ENCODE results near the gene INPP5K.
"Not testable (repeated sequence)": the region's sequence is repeated elsewhere in the genome, so short reads cannot be mapped to it uniquely, and the experiment has no call there.

Gene INPP5K

GRCh38 chr17:1539811-1540210 lies 23.4 kb upstream of the INPP5K start:
- no peak overlapping the region for H3K4me3 ChIP-seq
- peaks cover 0 to 68% (median 33%) of the 10 kb centered on the region in 11 experiments; a peak in 17 of 22 replicates for H4K20me1 ChIP-seq
- H3K36me3 ChIP-seq = peaks cover 98 to 100% (median 100%) of the 10 kb centered on the region in 11 experiments
- H3K9ac ChIP-seq = 0 out of 22 replicates have a peak overlapping the region, but pooled peaks of 1 of the 11 experiments have one; percentile 5
- no peaks in the 10 kb centered on the region for H3K4me1 ChIP-seq
- TF ChIP-seq Cebpa-rat (IDR thresholded peaks at IDR 0.05) = no peak
- H3K27ac ChIP-seq = no peak overlapping the region
- no peaks in the 10 kb centered on the region for H3K9me3 ChIP-seq (replicated peaks in 1 of 11)
- H3K4me2 ChIP-seq = no peak overlapping the region
- H3K27me3 ChIP-seq = no peaks in the 10 kb centered on the region

- no peak for TF ChIP-seq Cebpa-rat (IDR thresholded peaks at IDR 0.05)
- H3K9ac ChIP-seq = peak overlapping the region in 1 of 11 experiments; percentile 4; a peak in 1 of 22 replicates
- no peaks in the 10 kb centered on the region for H3K9me3 ChIP-seq (replicated peaks in 1 of 11)
- H3K4me2 ChIP-seq = no peak overlapping the region
- no peak overlapping the region for H3K4me3 ChIP-seq
- peaks cover 0 to 66% (median 16%) of the 10 kb centered on the region in 11 experiments; a peak in 14 of 22 replicates for H4K20me1 ChIP-seq
- no peaks in the 10 kb centered on the region for H3K27me3 ChIP-seq
- H3K4me1 ChIP-seq = peaks cover 0 to 22% (median 14%) of the 10 kb centered on the region in 10 experiments; a peak in 14 of 20 replicates
- H3K36me3 ChIP-seq = peaks cover 98 to 100% (median 100%) of the 10 kb centered on the region in 11 experiments
- H3K27ac ChIP-seq = no peak overlapping the region
These were observed 19.3 kb upstream of the INPP5K start for GRCh38 chr17:1535737-1536136.

DNA sequence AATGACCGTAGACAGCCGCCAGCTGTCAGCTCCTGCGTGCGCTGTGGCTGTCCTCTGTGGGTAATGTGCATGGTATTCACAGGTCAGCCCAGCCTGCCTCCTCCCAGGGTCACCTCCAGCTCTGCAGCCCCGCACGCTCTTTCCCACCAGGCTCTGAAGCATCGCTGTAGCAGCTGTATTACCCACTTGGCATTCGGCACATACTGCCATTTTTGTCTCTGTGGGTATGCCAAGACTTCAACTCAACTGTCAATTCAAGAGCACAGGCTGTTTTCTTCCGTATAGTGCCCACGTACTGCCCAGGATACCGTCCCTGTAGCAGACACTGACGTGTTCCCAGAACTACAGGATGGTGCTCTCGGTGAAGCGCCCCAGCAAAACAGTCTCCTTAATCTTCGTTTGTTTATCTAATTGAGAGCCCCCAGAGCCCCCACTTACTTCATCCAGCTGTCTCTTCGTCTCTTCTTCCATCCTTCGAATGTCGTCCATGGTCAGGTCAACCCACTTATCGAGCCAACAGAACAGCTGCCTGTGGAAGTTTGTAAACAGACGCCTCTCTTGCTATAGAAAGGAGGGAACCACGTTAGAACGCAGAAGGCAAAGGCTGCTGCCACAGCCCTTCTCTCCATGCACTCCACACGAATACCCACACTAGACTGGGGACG lies 17.4 kb upstream of the INPP5K start:
- Histone ChIP-seq H3K27me3 (no peaks in the 10 kb centered on the region), H3K9me3 (replicated peaks in 1 of 11) (no peaks in the 10 kb centered on the region), H3K9ac (0 out of 22 replicates have a peak overlapping the region, but pooled peaks of 2 of the 11 experiments have one; percentile 2 to 17), H3K4me3 (no peak overlapping the region), H3K27ac (peak overlapping the region in 3 of 11 experiments; percentile 1 to 26 (median 7); a peak in 3 of 22 replicates), H3K36me3 (peaks cover 97 to 100% (median 99%) of the 10 kb centered on the region in 11 experiments), H4K20me1 (peaks cover 0 to 56% (median 19%) of the 10 kb centered on the region in 11 experiments; a peak in 14 of 22 replicates), H3K4me2 (peak overlapping the region in 2 of 11 experiments; percentile 25 to 55; a peak in 4 of 22 replicates), H3K4me1 (peaks cover 0 to 22% (median 14%) of the 10 kb centered on the region in 10 experiments; a peak in 14 of 20 replicates)
- no peak for TF ChIP-seq Cebpa-rat (IDR thresholded peaks at IDR 0.05)

DNA sequence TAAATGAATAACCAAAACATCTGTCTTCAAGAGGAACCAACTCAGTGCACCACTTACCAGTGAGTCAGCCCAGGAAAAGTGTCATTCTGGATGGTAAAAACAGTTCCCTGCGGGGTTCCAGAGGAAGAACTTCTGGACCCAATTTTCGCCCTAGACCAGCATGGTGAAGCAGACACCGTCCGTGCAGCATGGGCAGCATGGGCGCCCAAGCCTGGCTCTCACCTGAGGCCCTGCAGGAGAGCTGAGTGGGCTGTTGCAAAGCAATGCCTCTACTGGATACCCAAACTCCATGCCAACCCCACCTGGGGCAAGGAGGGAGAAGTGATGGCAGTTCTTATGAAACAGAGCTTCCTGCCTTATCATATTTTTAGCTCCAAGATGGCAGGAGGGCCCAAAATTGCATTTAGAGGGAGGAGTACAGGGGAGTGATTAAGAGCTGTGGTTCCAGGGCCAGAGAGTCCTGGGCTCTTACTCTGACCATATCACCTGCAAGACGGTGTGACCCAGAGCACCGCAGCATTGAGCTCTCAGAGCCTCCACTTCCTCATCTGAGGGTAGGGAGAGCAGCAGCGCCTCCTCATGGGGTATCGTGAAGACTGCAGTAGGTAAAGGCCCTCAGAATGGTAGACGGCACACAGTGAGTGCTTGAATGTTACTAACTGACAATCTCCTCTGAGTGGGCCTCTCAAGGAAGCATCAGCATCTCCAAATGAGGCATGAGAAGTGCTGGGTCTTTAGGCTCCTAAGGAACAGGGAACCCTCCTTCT lies 16.6 kb upstream of the INPP5K start:
- Histone ChIP-seq H3K4me2 (peak overlapping the region in 7 of 11 experiments; percentile 10 to 55 (median 22); a peak in 8 of 22 replicates), H3K4me1 (peaks cover 0 to 22% (median 14%) of the 10 kb centered on the region in 10 experiments; a peak in 14 of 20 replicates), H3K27me3 (no peaks in the 10 kb centered on the region), H3K36me3 (peaks cover 96 to 100% (median 99%) of the 10 kb centered on the region in 11 experiments), H3K9me3 (replicated peaks in 1 of 11) (no peaks in the 10 kb centered on the region), H3K4me3 (no peak overlapping the region), H3K9ac (peak overlapping the region in 3 of 11 experiments; percentile 2 to 34 (median 9); a peak in 2 of 22 replicates), H3K27ac (peak overlapping the region in 6 of 11 experiments; percentile 1 to 37 (median 16); a peak in 4 of 22 replicates), H4K20me1 (peaks cover 0 to 59% (median 19%) of the 10 kb centered on the region in 11 experiments; a peak in 15 of 22 replicates)
- no peak for TF ChIP-seq Cebpa-rat (IDR thresholded peaks at IDR 0.05)

- Histone ChIP-seq H3K27ac (no peak overlapping the region), H3K4me3 (no peak overlapping the region), H3K4me2 (no peak overlapping the region), H3K9ac (no peak overlapping the region), H3K9me3 (replicated peaks in 1 of 11) (no peaks in the 10 kb centered on the region), H4K20me1 (peaks cover 0 to 78% (median 29%) of the 10 kb centered on the region in 11 experiments; a peak in 15 of 22 replicates), H3K4me1 (peaks cover 0 to 22% (median 14%) of the 10 kb centered on the region in 10 experiments; a peak in 14 of 20 replicates), H3K27me3 (no peaks in the 10 kb centered on the region), H3K36me3 (peaks cover 95 to 100% (median 99%) of the 10 kb centered on the region in 11 experiments)
- no peak for TF ChIP-seq Cebpa-rat (IDR thresholded peaks at IDR 0.05)
These were observed 13.5 kb upstream of the INPP5K start for GRCh38 chr17:1529863-1530262.

- H3K4me1 ChIP-seq; H3K4me2 ChIP-seq; H3K27me3 ChIP-seq; H3K9me3 ChIP-seq (replicated peaks in 1 of 11); H3K27ac ChIP-seq; H3K9ac ChIP-seq; H3K4me3 ChIP-seq: not testable (repeated sequence)
- Histone ChIP-seq H4K20me1 (peaks cover 0 to 74% (median 28%) of the 10 kb centered on the region in 11 experiments; a peak in 14 of 22 replicates), H3K36me3 (peaks cover 85 to 100% (median 95%) of the 10 kb centered on the region in 11 experiments)
These were observed 10.5 kb upstream of the INPP5K start for GRCh38 chr17:1526876-1527275.

DNA sequence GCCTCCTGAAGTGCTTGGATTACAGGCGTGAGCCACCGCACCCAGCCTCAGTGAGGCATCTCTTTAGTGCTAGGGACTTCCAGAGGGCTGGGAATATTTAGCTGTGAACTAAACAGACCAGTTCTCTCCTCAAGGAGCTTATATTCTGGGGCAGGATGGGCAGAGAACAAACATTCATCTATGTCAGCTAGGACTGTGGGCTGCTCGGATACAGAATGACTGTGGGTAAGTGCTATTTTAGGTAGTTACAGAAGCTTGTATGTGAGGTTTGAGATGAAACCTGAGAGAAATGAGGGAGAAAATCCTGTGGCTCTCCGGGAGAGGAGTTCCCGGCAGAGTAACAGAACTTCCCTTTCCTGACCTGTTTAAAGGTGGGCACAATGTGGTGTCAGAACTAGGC lies 6.2 kb upstream of the INPP5K start:
- peaks cover 54 to 97% (median 90%) of the 10 kb centered on the region in 11 experiments for H3K36me3 ChIP-seq
- H3K27ac ChIP-seq = no peak overlapping the region
- H3K4me3 ChIP-seq = no peak overlapping the region
- H3K9me3 ChIP-seq (replicated peaks in 1 of 11) = no peaks in the 10 kb centered on the region
- peaks cover 2 to 12% (median 8%) of the 10 kb centered on the region in 10 experiments for H3K4me1 ChIP-seq
- peaks cover 0 to 70% (median 18%) of the 10 kb centered on the region in 11 experiments; a peak in 13 of 22 replicates for H4K20me1 ChIP-seq
- peak overlapping the region in 1 of 11 experiments; percentile 15; a peak in 2 of 22 replicates for H3K9ac ChIP-seq
- no peak for TF ChIP-seq Cebpa-rat (IDR thresholded peaks at IDR 0.05)
- H3K27me3 ChIP-seq = no peaks in the 10 kb centered on the region
- no peak overlapping the region for H3K4me2 ChIP-seq

DNA sequence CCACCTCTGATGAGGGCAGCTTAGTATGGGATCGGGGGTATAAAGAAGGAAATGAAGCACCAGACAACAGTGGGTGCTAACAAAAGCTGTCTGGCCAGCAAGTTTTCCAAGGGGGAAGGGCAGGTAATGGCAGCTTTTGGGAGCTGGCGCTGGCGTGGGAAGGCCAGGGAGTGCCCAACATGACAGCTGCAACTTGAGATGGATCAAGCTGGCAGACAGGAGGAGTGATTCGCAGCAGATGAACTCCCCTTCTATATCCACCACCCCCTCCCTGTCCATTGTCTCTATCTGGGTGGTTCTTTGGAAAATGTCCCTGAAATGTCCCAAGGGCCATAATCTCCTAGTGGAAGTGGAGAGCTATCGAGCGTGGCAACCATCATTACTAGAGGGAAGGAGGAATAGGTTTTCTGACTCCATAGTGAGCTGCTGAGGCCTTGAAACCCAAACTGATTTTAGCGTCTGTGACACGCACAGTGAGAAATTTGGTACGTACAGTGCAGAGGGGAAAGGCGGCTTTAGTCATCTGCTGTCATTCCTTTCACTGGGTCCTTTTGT lies 4.8 kb upstream of the INPP5K start:
- no peak overlapping the region for H3K27ac ChIP-seq
- H4K20me1 ChIP-seq = peaks cover 0 to 56% (median 14%) of the 10 kb centered on the region in 11 experiments; a peak in 13 of 22 replicates
- no peak for TF ChIP-seq Cebpa-rat (IDR thresholded peaks at IDR 0.05)
- no peak overlapping the region for H3K4me2 ChIP-seq
- no peak overlapping the region for H3K4me3 ChIP-seq
- H3K9me3 ChIP-seq (replicated peaks in 1 of 11) = no peaks in the 10 kb centered on the region
- H3K36me3 ChIP-seq = peaks cover 42 to 83% (median 75%) of the 10 kb centered on the region in 11 experiments
- H3K27me3 ChIP-seq = no peaks in the 10 kb centered on the region
- peaks cover 7 to 17% (median 13%) of the 10 kb centered on the region in 10 experiments for H3K4me1 ChIP-seq
- H3K9ac ChIP-seq = peak overlapping the region in 3 of 11 experiments; percentile 17 to 36 (median 29); a peak in 3 of 22 replicates

Measured in BLaER1 treated with 17β-estradiol and CSF1 and Interleukin-3, amounts not matched to agents 10 nM and 100 nM (cell line).